HepG2 (cell line): ENCODE results near the gene PYGB.

ENCODE experiments used
- MYNN ChIP-seq: sonication (generic); formaldehyde crosslinking; IDR thresholded peaks from 2 replicates; pipeline ENCODE4 v1.4.0; 2020; ENCODE audit warnings: mild to moderate bottlenecking, low read depth, missing genetic modification reagents
- POLR2A ChIP-seq, 2 experiments: IDR thresholded peaks; 2 replicates each; pipeline ENCODE4 v1.6.1; 2011; ENCODE audit warnings: low read depth in 2 of 2, low read length in 2 of 2, mild to moderate bottlenecking in 1 of 2, moderate library complexity in 1 of 2; ENCODE audit not compliant: insufficient read depth in 1 of 2
- RFX5 ChIP-seq: IDR thresholded peaks from 2 replicates; pipeline ENCODE4 v1.6.1; 2011; ENCODE audit warnings: low read depth, low read length, improper control_type of control experiment
- ZC3H4 ChIP-seq: sonication (generic); formaldehyde crosslinking; IDR thresholded peaks from 2 replicates; pipeline ENCODE4 v1.4.0; 2020; ENCODE audit warnings: missing genetic modification reagents, borderline replicate concordance
- ZNF468 ChIP-seq: sonication (generic); formaldehyde crosslinking; IDR thresholded peaks from 2 replicates; pipeline ENCODE4 v1.8.0; 2022; ENCODE audit warnings: mild to moderate bottlenecking, moderate library complexity, missing genetic modification reagents

DNA sequence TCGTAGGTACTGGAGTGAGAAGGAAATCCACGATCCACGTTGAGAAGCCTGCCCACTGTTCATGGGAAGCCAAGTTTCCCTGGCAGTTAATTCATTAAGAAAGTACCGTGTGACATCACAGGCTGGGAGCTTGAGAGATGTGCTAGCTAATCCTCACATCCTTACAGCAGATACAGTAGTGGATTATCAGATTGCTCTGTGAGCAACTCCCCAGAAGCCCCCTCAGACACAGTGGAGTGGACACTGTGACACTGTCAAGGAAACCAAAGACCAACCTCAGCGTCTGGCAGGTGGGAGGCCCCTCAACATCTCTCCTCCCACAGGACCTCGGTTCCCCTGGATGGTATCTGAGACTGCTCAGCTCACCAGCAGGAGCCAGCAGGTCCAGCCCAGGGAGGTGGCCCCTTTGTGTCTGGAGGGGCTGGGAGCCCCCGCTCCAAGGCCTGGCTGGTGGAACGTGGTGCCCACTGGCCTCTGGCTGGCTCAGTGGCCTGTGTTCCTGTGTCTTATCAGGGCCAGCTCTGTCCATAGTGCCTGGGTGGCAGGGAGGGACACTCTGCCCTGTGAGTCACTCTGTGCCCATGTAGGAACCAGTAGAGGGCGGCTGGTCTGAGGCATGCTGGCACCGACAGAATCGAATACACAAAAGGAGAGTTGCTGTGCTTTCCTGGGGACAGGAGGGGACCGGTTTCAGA, 7.2 kb downstream of the PYGB start:
- no peak for TF ChIP-seq ZC3H4 (CRISPR knock-in tag)
- TF ChIP-seq RFX5 = no peak
- TF ChIP-seq POLR2A (IDR thresholded peaks at IDR 0.05; ENCODE audit: insufficient read depth in 1 of 2, low read depth in 2 of 2, low read length in 2 of 2) = no peak
- TF ChIP-seq MYNN = no peak
- TF ChIP-seq ZNF468 = no peak
